HepG2 (cell line): Measurements from ENCODE around the gene NACC2. TPM values are rescaled to one million over a fixed set of nuclear protein-coding genes. Genes with fewer than 3 reads are reported as not detected.

Source experiments
- ATAC-seq: fragments of 200-7000 bp; cut with Tn5 transposase; 3 replicates; pipeline ENCODE4 v1.9.1; 2020; ENCODE audit warnings: mild to moderate bottlenecking, moderate library complexity
- BruUV-seq: library from RNA; stranded (reverse); fragments of 400-500 nt; replicated peaks from 2 replicates; lab custom pipeline; 2021; lab: Mats Ljungman, UMichigan
- CTCF ChIA-PET: fragments of 300-600 bp; formaldehyde crosslinking; extraction: SDS; loops from one replicate; lab custom pipeline; 2021; ENCODE audit warnings: low total read pairs, inconsistent platforms, low intra/inter-chr PET ratio; lab: Yijun Ruan, JAX
- POLR2A ChIA-PET: fragments of 350-600 bp; sonication (Branson Sonifier 250); formaldehyde crosslinking; loops from one replicate; lab custom pipeline; 2020; ENCODE audit warnings: antibody characterized with exemption, inconsistent platforms; lab: Yijun Ruan, JAX
- DNase-seq: peaks from one replicate; pipeline ENCODE4 v3.0.0-alpha.2; 2015; ENCODE audit warnings: low spot score
- FAIRE-seq: peaks from 3 replicates; lab custom pipeline; 2011; peaks lifted over from hg19 to GRCh38; lab: Jason Lieb, UNC
- H2AFZ ChIP-seq: one replicate; pipeline ENCODE4 v1.6.1; 2011; ENCODE audit warnings: low read length, inconsistent platforms
- H3K27ac ChIP-seq: fragments of 300-600 bp; 3 replicates; pipeline ENCODE4 v1.8.0; 2011; ENCODE audit warnings: mixed run types, mild to moderate bottlenecking, mixed read lengths, low read length, inconsistent platforms; ENCODE audit not compliant: insufficient read depth; ENCODE audit errors: extremely low read length
- H3K27me3 ChIP-seq, 2 experiments: fragments of 200-600 bp in 1 of 2; 2 replicates in 1 of 2; 3 replicates in 1 of 2; pipeline versions ENCODE4 v1.6.0 to v1.8.0; 2011; ENCODE audit warnings: low read length in 2 of 2, mild to moderate bottlenecking in 2 of 2, moderate library complexity in 2 of 2, inconsistent platforms in 1 of 2; ENCODE audit not compliant: insufficient read depth in 2 of 2, control insufficient read depth in 1 of 2
- H3K36me3 ChIP-seq, 2 experiments: fragments of 200-600 bp in 1 of 2; replicated peaks in 1 of 2; 2 replicates in 1 of 2; 3 replicates in 1 of 2; pipeline versions ENCODE4 v1.5.1 to v1.8.0; 2011; ENCODE audit warnings: low read length in 2 of 2, inconsistent platforms in 1 of 2; ENCODE audit not compliant: insufficient read depth in 2 of 2, control insufficient read depth in 1 of 2
- H3K4me1 ChIP-seq: 2 replicates; pipeline ENCODE4 v1.5.1; 2012; ENCODE audit warnings: low read length, inconsistent platforms; ENCODE audit not compliant: insufficient read depth
- H3K4me2 ChIP-seq: 2 replicates; pipeline ENCODE4 v1.6.0; 2011; ENCODE audit warnings: low read depth, low read length, inconsistent platforms
- H3K4me3 ChIP-seq, 3 experiments: fragments of 200-600 bp in 1 of 3; sonication (generic), shearing (Covaris generic) in 1 of 3; replicated peaks in 1 of 3; 2 replicates each; pipeline ENCODE4 v1.5.1; 2011 to 2016; ENCODE audit warnings: low read length in 3 of 3, inconsistent platforms in 2 of 3, low read depth in 2 of 3, mild to moderate bottlenecking in 2 of 3, control low read depth in 1 of 3, mixed read lengths in 1 of 3; ENCODE audit not compliant: insufficient read depth in 1 of 3
- H3K79me2 ChIP-seq: one replicate; pipeline ENCODE4 v1.6.1; 2011; ENCODE audit warnings: low read length, inconsistent platforms; ENCODE audit not compliant: insufficient read depth
- H3K9ac ChIP-seq: 2 replicates; pipeline ENCODE4 v1.6.0; 2011; ENCODE audit warnings: mild to moderate bottlenecking, low read depth, low read length, inconsistent platforms; ENCODE audit not compliant: insufficient read depth
- H3K9me3 ChIP-seq: 2 replicates; pipeline ENCODE4 v1.5.1; 2012; ENCODE audit warnings: mild to moderate bottlenecking, low read length
- H4K20me1 ChIP-seq: 2 replicates; pipeline ENCODE4 v1.6.0; 2011; ENCODE audit warnings: inconsistent platforms, mild to moderate bottlenecking, low read length, moderate library complexity; ENCODE audit not compliant: insufficient read depth
- ARID2 ChIP-seq: sonication (generic); formaldehyde crosslinking; IDR thresholded peaks from 2 replicates; pipeline ENCODE4 v1.8.1; 2022; ENCODE audit warnings: mild to moderate bottlenecking, missing genetic modification reagents, borderline replicate concordance
- ELF1 ChIP-seq: sonication (generic); formaldehyde crosslinking; IDR thresholded peaks from 2 replicates; pipeline ENCODE4 v1.4.0; 2020; ENCODE audit warnings: missing genetic modification reagents
- KLF16 ChIP-seq, 2 experiments: sonication (generic) in 1 of 2; formaldehyde crosslinking in 1 of 2; IDR thresholded peaks; 2 replicates each; pipeline versions ENCODE4 v1.6.1 to v1.8.0; 2016 to 2023; ENCODE audit warnings: missing genetic modification reagents in 2 of 2, missing compliant biosample characterization in 1 of 2
- LCORL ChIP-seq, 2 experiments: fragments of 450-650 bp in 1 of 2; sonication (generic) in 1 of 2; formaldehyde crosslinking in 1 of 2; IDR thresholded peaks; 2 replicates each; pipeline versions ENCODE4 v1.5.0 to v1.6.1; 2017 to 2020; ENCODE audit warnings: antibody characterized with exemption in 1 of 2, missing genetic modification reagents in 1 of 2
- RAD21 ChIP-seq: fragments of 450-650 bp; formaldehyde crosslinking; IDR thresholded peaks from 2 replicates; pipeline ENCODE4 v1.5.0; 2020; ENCODE audit warnings: mild to moderate bottlenecking
- RBAK ChIP-seq: sonication (generic); formaldehyde crosslinking; IDR thresholded peaks from 2 replicates; pipeline ENCODE4 v1.5.1; 2020; ENCODE audit warnings: mild to moderate bottlenecking, missing genetic modification reagents
- SIN3B ChIP-seq: fragments of 150-350 bp; IDR thresholded peaks from 2 replicates; pipeline ENCODE4 v1.6.1; 2014; ENCODE audit warnings: low read length
- TEAD2 ChIP-seq: sonication (generic); formaldehyde crosslinking; IDR thresholded peaks from 2 replicates; pipeline ENCODE4 v1.9.0; 2021; ENCODE audit warnings: missing genetic modification reagents
- TRIM24 ChIP-seq: sonication (generic); formaldehyde crosslinking; IDR thresholded peaks from 2 replicates; pipeline ENCODE4 v1.8.0; 2022; ENCODE audit warnings: mild to moderate bottlenecking, missing genetic modification reagents
- ZNF205 ChIP-seq: IDR thresholded peaks from 2 replicates; pipeline ENCODE4 v1.6.1; 2018; ENCODE audit warnings: missing biosample characterization, missing genetic modification reagents
- ZNF225 ChIP-seq: sonication (generic); formaldehyde crosslinking; IDR thresholded peaks from 2 replicates; pipeline ENCODE4 v1.4.0; 2020; ENCODE audit warnings: mild to moderate bottlenecking, missing genetic modification reagents
- ZNF263 ChIP-seq: sonication (generic); formaldehyde crosslinking; IDR thresholded peaks from 2 replicates; pipeline ENCODE4 v1.4.0; 2020; ENCODE audit warnings: missing genetic modification reagents
- WGBS: methylation state at CpG from one replicate; pipeline ENCODE4 v1.1.6; 2017; ENCODE audit warnings: low lambda C conversion rate; 5-methylcytosine and 5-hydroxymethylcytosine counted together
- in situ Hi-C: cut with HindIII; loops from 2 replicates; pipeline ENCODE4 v1.10.0; 2017; ENCODE audit warnings: low pct_unique_long_range_greater_than_20kb; ENCODE audit not compliant: extremely low pct_ligation_motif_present
- intact Hi-C: fragments of 100-400 bp; cut with micrococcal nuclease; formaldehyde crosslinking; loops from one replicate; pipeline ENCODE4 v1.10.0; 2022; ENCODE audit not compliant: unreplicated experiment
- polyA plus RNA-seq, 8 experiments: library from polyadenylated mRNA; depleted of rRNA in 3 of 8; stranded (reverse) in 7 of 8; unstranded in 1 of 8; fragments of >200 nt; fragmentation: Illumina TruSeq in 4 of 8; extraction: Trizol in 4 of 8; gene quantifications; 2 replicates each; pipeline versions ENCODE4 v1.2.1 to v1.2.3, GENCODE V29; 2011 to 2016; ENCODE audit warnings: low read depth in 4 of 8, missing spikeins in 1 of 8, mixed read lengths in 1 of 8; ENCODE audit not compliant: insufficient read depth in 1 of 8
- total RNA-seq, 5 experiments: library from RNA; depleted of rRNA; stranded (reverse); fragments of >200 nt; fragmentation: Illumina TruSeq; extraction: Trizol; gene quantifications; 2 replicates each; pipeline ENCODE4 v1.2.3, GENCODE V29; 2016; ENCODE audit warnings: low read depth in 1 of 5
- TF ChIP-seq, protein P1 (sequence below): sonication (generic); formaldehyde crosslinking; conservative IDR thresholded peaks from 2 replicates; pipeline ENCODE4 v1.8.0; 2022; ENCODE audit warnings: missing genetic modification reagents
- TF ChIP-seq, protein P2 (sequence below): sonication (generic); formaldehyde crosslinking; IDR thresholded peaks from 2 replicates; pipeline ENCODE4 v1.4.0; 2020; ENCODE audit warnings: missing genetic modification reagents, borderline replicate concordance

The NACC2 gene
- total and polyA plus RNA-seq, 2 of the 13 experiments (the other 11 are each of a cell fraction or from before 2014, with no cell fraction given) = 5.9 to 12.3 TPM

DNA sequence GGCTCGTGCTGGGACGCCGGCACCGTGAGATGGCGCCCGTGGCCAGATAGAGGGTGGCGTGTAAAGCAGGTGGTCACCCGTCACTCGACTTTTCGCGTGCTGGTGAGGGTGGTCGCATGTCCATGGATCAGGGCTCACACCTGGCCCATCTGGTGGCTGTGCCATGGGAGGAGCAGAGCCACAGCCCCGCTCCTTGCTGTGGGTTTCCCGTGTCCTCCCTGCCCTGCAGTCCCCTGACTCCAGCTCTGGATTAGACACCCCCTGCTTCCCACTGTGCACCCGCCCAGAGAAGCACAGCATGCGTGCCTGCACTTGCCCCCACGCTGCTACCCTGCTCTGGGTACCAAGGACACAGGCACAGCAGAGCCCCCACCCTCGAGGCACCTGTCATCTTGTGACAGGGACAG is 25.4 kb upstream of the NACC2 start:
- H2AFZ ChIP-seq = no peak overlapping the region
- H4K20me1 ChIP-seq = 0 out of 2 replicates have a peak, but pooled peaks cover 2% of the 10 kb centered on the region
- peaks cover 6% of the 10 kb centered on the region; the same call in 1 of the 2 replicates for H3K9me3 ChIP-seq
- BruUV-seq = no TSS peak
- peak overlapping the region; percentile 96 for H3K27ac ChIP-seq
- peaks cover 40% of the 10 kb centered on the region for H3K4me1 ChIP-seq
- peak overlapping the region; percentile 96 for H3K4me2 ChIP-seq
- H3K27me3 ChIP-seq = 0 out of 5 replicates have a peak, but pooled peaks cover 0 to 13% of the 10 kb centered on the region in 2 experiments
- intact Hi-C loops (no loop called here), in situ Hi-C loops (loop anchor here (10.0 kb wide), 1 partner anchor 256 kb away; no protein-coding TSS in a partner anchor)
- WGBS = 51% methylated on average over 10 of the region's 18 CpGs
- DNase-seq (no peak), FAIRE-seq (no peak), ATAC-seq (no peak)
- no peaks in the 10 kb centered on the region for H3K79me2 ChIP-seq
- H3K36me3 ChIP-seq = no peaks in the 10 kb centered on the region
- no peak overlapping the region for H3K9ac ChIP-seq
- ChIA-PET POLR2A (interaction anchor here (0.9 to 3.4 kb wide), 8 partner anchors 15 to 159 kb away, joined by 3 to 41 read pairs (median 6); partner anchors contain the start of gene UBAC1), CTCF (interaction anchor here (1.7 kb wide), 1 partner anchor 256 kb away, joined by 5 read pairs; no protein-coding TSS in a partner anchor)
- peak overlapping the region in 1 of 3 experiments; percentile 83; a peak in 3 of 6 replicates for H3K4me3 ChIP-seq
- TF ChIP-seq ZNF225 (CRISPR knock-in tag) = no peak
- TF ChIP-seq ELF1 = no peak
- no peak for TF ChIP-seq TRIM24
- TF ChIP-seq RAD21 (CRISPR knock-in tag) = no peak
- TF ChIP-seq TEAD2 (CRISPR knock-in tag) = no peak
- no peak for TF ChIP-seq RBAK (CRISPR knock-in tag)
- TF ChIP-seq, protein P1, sequence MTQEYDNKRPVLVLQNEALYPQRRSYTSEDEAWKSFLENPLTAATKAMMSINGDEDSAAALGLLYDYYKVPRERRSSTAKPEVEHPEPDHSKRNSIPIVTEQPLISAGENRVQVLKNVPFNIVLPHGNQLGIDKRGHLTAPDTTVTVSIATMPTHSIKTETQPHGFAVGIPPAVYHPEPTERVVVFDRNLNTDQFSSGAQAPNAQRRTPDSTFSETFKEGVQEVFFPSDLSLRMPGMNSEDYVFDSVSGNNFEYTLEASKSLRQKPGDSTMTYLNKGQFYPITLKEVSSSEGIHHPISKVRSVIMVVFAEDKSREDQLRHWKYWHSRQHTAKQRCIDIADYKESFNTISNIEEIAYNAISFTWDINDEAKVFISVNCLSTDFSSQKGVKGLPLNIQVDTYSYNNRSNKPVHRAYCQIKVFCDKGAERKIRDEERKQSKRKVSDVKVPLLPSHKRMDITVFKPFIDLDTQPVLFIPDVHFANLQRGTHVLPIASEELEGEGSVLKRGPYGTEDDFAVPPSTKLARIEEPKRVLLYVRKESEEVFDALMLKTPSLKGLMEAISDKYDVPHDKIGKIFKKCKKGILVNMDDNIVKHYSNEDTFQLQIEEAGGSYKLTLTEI (CRISPR knock-in tag) = no peak
- no peak for TF ChIP-seq ZNF205 (CRISPR knock-in tag)
- TF ChIP-seq, protein P2, sequence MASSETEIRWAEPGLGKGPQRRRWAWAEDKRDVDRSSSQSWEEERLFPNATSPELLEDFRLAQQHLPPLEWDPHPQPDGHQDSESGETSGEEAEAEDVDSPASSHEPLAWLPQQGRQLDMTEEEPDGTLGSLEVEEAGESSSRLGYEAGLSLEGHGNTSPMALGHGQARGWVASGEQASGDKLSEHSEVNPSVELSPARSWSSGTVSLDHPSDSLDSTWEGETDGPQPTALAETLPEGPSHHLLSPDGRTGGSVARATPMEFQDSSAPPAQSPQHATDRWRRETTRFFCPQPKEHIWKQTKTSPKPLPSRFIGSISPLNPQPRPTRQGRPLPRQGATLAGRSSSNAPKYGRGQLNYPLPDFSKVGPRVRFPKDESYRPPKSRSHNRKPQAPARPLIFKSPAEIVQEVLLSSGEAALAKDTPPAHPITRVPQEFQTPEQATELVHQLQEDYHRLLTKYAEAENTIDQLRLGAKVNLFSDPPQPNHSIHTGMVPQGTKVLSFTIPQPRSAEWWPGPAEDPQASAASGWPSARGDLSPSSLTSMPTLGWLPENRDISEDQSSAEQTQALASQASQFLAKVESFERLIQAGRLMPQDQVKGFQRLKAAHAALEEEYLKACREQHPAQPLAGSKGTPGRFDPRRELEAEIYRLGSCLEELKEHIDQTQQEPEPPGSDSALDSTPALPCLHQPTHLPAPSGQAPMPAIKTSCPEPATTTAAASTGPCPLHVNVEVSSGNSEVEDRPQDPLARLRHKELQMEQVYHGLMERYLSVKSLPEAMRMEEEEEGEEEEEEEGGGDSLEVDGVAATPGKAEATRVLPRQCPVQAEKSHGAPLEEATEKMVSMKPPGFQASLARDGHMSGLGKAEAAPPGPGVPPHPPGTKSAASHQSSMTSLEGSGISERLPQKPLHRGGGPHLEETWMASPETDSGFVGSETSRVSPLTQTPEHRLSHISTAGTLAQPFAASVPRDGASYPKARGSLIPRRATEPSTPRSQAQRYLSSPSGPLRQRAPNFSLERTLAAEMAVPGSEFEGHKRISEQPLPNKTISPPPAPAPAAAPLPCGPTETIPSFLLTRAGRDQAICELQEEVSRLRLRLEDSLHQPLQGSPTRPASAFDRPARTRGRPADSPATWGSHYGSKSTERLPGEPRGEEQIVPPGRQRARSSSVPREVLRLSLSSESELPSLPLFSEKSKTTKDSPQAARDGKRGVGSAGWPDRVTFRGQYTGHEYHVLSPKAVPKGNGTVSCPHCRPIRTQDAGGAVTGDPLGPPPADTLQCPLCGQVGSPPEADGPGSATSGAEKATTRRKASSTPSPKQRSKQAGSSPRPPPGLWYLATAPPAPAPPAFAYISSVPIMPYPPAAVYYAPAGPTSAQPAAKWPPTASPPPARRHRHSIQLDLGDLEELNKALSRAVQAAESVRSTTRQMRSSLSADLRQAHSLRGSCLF (CRISPR knock-in tag) = no peak
- TF ChIP-seq SIN3B = no peak
- TF ChIP-seq ARID2 (CRISPR knock-in tag) = no peak
- no peak for TF ChIP-seq KLF16 (CRISPR knock-in tag; IDR thresholded peaks at IDR 0.05)
- no peak for TF ChIP-seq LCORL (IDR thresholded peaks at IDR 0.05)
- TF ChIP-seq LCORL (CRISPR knock-in tag; IDR thresholded peaks at IDR 0.05) = no peak
- no peak for TF ChIP-seq ZNF263 (CRISPR knock-in tag)
